ENCODE data around the gene RTTN.
"Not testable (repeated sequence)": the region's sequence is repeated elsewhere in the genome, so short reads cannot be mapped to it uniquely, and the experiment has no call there.

RTTN gene

GRCh38 chr18:70149616-70150301, 55.7 kb downstream of the RTTN start:
- DNase-seq (ENCODE audit: low read depth): no peak

GRCh38 chr18:70149156-70149555, 56.3 kb downstream of the RTTN start:
- DNase-seq (ENCODE audit: low read depth): no peak

- no peak for DNase-seq (ENCODE audit: low read depth)
Observed at GRCh38 chr18:70148039-70148938, 57.2 kb downstream of the RTTN start.

- no peak for DNase-seq (ENCODE audit: low read depth)
Observed at GRCh38 chr18:70146174-70146573, 59.3 kb downstream of the RTTN start.

- no peak for DNase-seq (ENCODE audit: low read depth)
Observed at GRCh38 chr18:70142001-70142400, 63.5 kb downstream of the RTTN start.

- no peak for DNase-seq (ENCODE audit: low read depth)
Observed at GRCh38 chr18:70139138-70139537, 66.3 kb downstream of the RTTN start.

GRCh38 chr18:70135604-70136003, 69.9 kb downstream of the RTTN start:
- no peak for DNase-seq (ENCODE audit: low read depth)

GRCh38 chr18:70132999-70133398, 72.5 kb downstream of the RTTN start:
- peak; percentile 69 for DNase-seq (ENCODE audit: low read depth)

GRCh38 chr18:70128271-70128670, 77.2 kb downstream of the RTTN start:
- no peak for DNase-seq (ENCODE audit: low read depth)

- DNase-seq (ENCODE audit: low read depth): no peak
Observed at GRCh38 chr18:70127359-70127758, 78.1 kb downstream of the RTTN start.

- no peak for DNase-seq (ENCODE audit: low read depth)
Observed at GRCh38 chr18:70126832-70127231, 78.7 kb downstream of the RTTN start.

- DNase-seq (ENCODE audit: low read depth): no peak
Observed at GRCh38 chr18:70124139-70124538, 81.3 kb downstream of the RTTN start.

GRCh38 chr18:70121842-70122241, 83.6 kb downstream of the RTTN start:
- no peak for DNase-seq (ENCODE audit: low read depth)

- DNase-seq (ENCODE audit: low read depth): no peak
Observed at GRCh38 chr18:70116949-70117348, 88.5 kb downstream of the RTTN start.

- no peak for DNase-seq (ENCODE audit: low read depth)
Observed at GRCh38 chr18:70113511-70113910, 92.0 kb downstream of the RTTN start.

GRCh38 chr18:70110678-70111077, 94.8 kb downstream of the RTTN start:
- no peak for DNase-seq (ENCODE audit: low read depth)

GRCh38 chr18:70107091-70107490, 98.4 kb downstream of the RTTN start:
- no peak for DNase-seq (ENCODE audit: low read depth)

GRCh38 chr18:70102854-70103253, 102.6 kb downstream of the RTTN start:
- not testable (repeated sequence) for DNase-seq (ENCODE audit: low read depth)

GRCh38 chr18:70089858-70090257, 115.6 kb downstream of the RTTN start:
- DNase-seq (ENCODE audit: low read depth): no peak

GRCh38 chr18:70086085-70086484, 119.4 kb downstream of the RTTN start:
- DNase-seq (ENCODE audit: low read depth): no peak

GRCh38 chr18:70085641-70086040, 119.8 kb downstream of the RTTN start:
- no peak for DNase-seq (ENCODE audit: low read depth)

GRCh38 chr18:70082430-70082829, 123.1 kb downstream of the RTTN start:
- no peak for DNase-seq (ENCODE audit: low read depth)

- DNase-seq (ENCODE audit: low read depth): no peak
Observed at GRCh38 chr18:70078106-70078505, 127.4 kb downstream of the RTTN start.

All from HS-27A (cell line).